Nephron progenitor cell (in vitro differentiated cells): ENCODE results near the gene SPATA33.

Source experiments
- DNase-seq: peaks from one replicate; pipeline ENCODE4 v3.0.0; 2021
- H3K27ac Mint-ChIP-seq: 2 replicates; pipeline ENCODE4 v1.8.0; 2021; ENCODE audit warnings: mild to moderate bottlenecking, moderate library complexity, mixed read lengths
- H3K27me3 Mint-ChIP-seq: 2 replicates; pipeline ENCODE4 v1.8.0; 2021; ENCODE audit warnings: mild to moderate bottlenecking, low read depth, mixed read lengths; ENCODE audit not compliant: poor library complexity
- H3K36me3 Mint-ChIP-seq: 2 replicates; pipeline ENCODE4 v1.8.0; 2021; ENCODE audit warnings: low read depth, mixed read lengths
- H3K4me1 Mint-ChIP-seq: 2 replicates; pipeline ENCODE4 v1.8.0; 2021; ENCODE audit warnings: mixed read lengths
- H3K4me3 Mint-ChIP-seq: 2 replicates; pipeline ENCODE4 v1.8.0; 2021; ENCODE audit warnings: mild to moderate bottlenecking, moderate library complexity, mixed read lengths
- H3K9me3 Mint-ChIP-seq: 2 replicates; pipeline ENCODE4 v1.8.0; 2021; ENCODE audit warnings: mild to moderate bottlenecking, moderate library complexity, mixed read lengths
- CTCF ChIP-seq: fragments of 200-600 bp; sonication (generic); IDR thresholded peaks from 2 replicates; pipeline ENCODE4 v1.5.0; 2021; ENCODE audit warnings: antibody characterized with exemption

Gene SPATA33

GRCh38 chr16:89636663-89637062 is 21.0 kb upstream of the SPATA33 start:
- peaks cover 39% of the 10 kb centered on the region for H3K27me3 Mint-ChIP-seq
- H3K27ac Mint-ChIP-seq, result no peak overlapping the region
- no peaks in the 10 kb centered on the region for H3K9me3 Mint-ChIP-seq
- no peak for TF ChIP-seq CTCF
- no peak overlapping the region for H3K4me3 Mint-ChIP-seq
- DNase-seq, result no peak
- peaks cover 17% of the 10 kb centered on the region for H3K4me1 Mint-ChIP-seq
- no peaks in the 10 kb centered on the region for H3K36me3 Mint-ChIP-seq

DNA sequence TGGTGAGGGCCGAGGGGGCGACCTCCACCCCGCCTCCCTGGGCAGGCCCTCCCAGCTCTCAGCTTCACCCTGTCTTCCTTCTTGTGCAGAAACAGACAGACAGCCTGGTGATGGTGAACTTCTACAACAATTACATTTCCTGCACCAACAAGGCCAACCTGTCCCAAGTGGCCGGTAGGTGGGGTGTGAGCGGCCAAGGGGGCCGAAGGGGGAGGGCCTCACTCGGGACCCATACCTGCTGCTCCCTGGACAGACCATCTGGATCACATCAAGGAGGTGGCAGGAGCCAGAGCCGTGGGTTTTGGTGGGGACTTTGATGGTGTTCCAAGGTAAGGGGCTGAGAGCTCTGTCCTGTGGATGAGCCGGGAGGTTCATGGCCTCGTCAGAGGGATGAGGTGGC is 20.3 kb upstream of the SPATA33 start:
- Mint-ChIP-seq H3K4me3 (no peak overlapping the region), H3K9me3 (no peaks in the 10 kb centered on the region), H3K36me3 (no peaks in the 10 kb centered on the region), H3K27me3 (peaks cover 38% of the 10 kb centered on the region), H3K4me1 (peaks cover 16% of the 10 kb centered on the region), H3K27ac (no peak overlapping the region)
- DNase-seq, result no peak
- no peak for TF ChIP-seq CTCF

GRCh38 chr16:89638455-89638854 is 19.2 kb upstream of the SPATA33 start:
- Mint-ChIP-seq H3K27me3 (peaks cover 29% of the 10 kb centered on the region), H3K9me3 (no peaks in the 10 kb centered on the region), H3K36me3 (no peaks in the 10 kb centered on the region), H3K27ac (no peak overlapping the region), H3K4me3 (no peak overlapping the region), H3K4me1 (peaks cover 16% of the 10 kb centered on the region)
- no peak for DNase-seq
- TF ChIP-seq CTCF, result no peak

DNA sequence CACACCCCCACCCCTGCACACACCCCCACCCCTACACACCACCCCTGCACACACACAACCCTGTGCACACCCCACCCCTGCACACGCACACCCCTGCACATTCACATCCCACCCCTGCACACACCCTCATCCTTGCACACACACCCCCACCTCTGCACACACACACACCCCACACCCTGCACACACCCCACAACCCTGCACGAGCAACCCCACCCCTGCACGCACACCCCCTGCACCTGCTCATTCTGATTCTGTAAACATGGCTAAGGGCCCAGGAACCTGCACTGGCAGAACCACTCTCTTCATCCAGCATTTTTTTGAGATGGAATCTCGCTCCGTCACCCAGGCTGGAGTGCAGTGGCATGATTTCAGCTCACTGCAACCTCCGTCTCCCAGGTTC is 18.3 kb upstream of the SPATA33 start:
- Mint-ChIP-seq H3K27me3 (peaks cover 20% of the 10 kb centered on the region), H3K9me3 (no peaks in the 10 kb centered on the region), H3K4me1 (peaks cover 16% of the 10 kb centered on the region), H3K27ac (no peak overlapping the region), H3K36me3 (no peaks in the 10 kb centered on the region), H3K4me3 (no peak overlapping the region)
- no peak for DNase-seq
- no peak for TF ChIP-seq CTCF

DNA sequence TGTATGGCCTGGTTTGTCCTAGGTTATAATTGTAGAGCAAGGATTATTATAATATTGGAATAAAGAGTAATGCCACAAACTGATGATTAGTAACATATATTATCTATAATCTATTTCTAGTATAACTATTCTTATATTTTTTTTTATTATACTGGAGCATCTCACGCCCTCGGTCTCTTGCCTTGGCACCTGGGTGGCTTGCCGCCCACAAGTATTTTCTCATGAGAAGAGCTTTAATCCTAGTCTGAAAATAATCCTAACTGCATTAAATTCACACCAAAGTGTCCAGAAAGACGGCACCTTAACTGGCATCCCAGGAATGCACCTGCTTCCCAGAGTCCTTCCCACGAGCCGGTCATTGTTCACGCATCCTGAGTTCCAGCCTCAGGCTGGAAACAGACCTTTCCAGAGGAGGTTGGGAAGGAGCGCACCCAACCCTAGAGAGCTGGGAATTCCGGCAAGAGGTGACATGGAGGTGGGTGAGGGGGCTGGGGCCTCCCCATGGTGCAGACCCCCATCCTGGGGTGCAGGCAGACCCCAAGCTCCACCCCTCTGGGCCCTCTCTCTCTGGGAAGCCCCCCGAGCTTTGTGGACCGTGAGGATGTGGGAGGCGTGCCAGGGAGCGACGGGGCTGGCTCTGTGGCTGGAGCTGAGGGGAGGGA is 16.0 kb upstream of the SPATA33 start:
- no peaks in the 10 kb centered on the region for H3K9me3 Mint-ChIP-seq
- peaks cover 16% of the 10 kb centered on the region for H3K4me1 Mint-ChIP-seq
- H3K4me3 Mint-ChIP-seq, result peak overlapping the region; percentile 63
- no peaks in the 10 kb centered on the region for H3K27me3 Mint-ChIP-seq
- no peak overlapping the region for H3K27ac Mint-ChIP-seq
- no peak for DNase-seq
- no peaks in the 10 kb centered on the region for H3K36me3 Mint-ChIP-seq
- TF ChIP-seq CTCF, result no peak

GRCh38 chr16:89642574-89642973 is 15.1 kb upstream of the SPATA33 start:
- Mint-ChIP-seq H3K9me3 (no peaks in the 10 kb centered on the region), H3K4me1 (peaks cover 16% of the 10 kb centered on the region), H3K27ac (no peak overlapping the region), H3K27me3 (no peaks in the 10 kb centered on the region), H3K4me3 (no peak overlapping the region), H3K36me3 (no peaks in the 10 kb centered on the region)
- TF ChIP-seq CTCF, result no peak
- DNase-seq, result no peak
